K562 treated with DMSO at 1 percent for 24 hours (cell line): Measurements from ENCODE around the gene IGSF8. TPM values are rescaled to one million over a fixed set of nuclear protein-coding genes. Genes with fewer than 3 reads are reported as not detected.

ENCODE experiments used
- total RNA-seq: library from RNA; unstranded; fragments of 300-600 nt; gene quantifications from 2 replicates; pipeline ENCODE4 v1.2.3, GENCODE V29; 2022; ENCODE audit warnings: low read depth; ENCODE audit not compliant: insufficient read depth

The IGSF8 gene, protein sequence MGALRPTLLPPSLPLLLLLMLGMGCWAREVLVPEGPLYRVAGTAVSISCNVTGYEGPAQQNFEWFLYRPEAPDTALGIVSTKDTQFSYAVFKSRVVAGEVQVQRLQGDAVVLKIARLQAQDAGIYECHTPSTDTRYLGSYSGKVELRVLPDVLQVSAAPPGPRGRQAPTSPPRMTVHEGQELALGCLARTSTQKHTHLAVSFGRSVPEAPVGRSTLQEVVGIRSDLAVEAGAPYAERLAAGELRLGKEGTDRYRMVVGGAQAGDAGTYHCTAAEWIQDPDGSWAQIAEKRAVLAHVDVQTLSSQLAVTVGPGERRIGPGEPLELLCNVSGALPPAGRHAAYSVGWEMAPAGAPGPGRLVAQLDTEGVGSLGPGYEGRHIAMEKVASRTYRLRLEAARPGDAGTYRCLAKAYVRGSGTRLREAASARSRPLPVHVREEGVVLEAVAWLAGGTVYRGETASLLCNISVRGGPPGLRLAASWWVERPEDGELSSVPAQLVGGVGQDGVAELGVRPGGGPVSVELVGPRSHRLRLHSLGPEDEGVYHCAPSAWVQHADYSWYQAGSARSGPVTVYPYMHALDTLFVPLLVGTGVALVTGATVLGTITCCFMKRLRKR
- 25.7 and 28.0 TPM in 2 replicates for total RNA-seq

DNA sequence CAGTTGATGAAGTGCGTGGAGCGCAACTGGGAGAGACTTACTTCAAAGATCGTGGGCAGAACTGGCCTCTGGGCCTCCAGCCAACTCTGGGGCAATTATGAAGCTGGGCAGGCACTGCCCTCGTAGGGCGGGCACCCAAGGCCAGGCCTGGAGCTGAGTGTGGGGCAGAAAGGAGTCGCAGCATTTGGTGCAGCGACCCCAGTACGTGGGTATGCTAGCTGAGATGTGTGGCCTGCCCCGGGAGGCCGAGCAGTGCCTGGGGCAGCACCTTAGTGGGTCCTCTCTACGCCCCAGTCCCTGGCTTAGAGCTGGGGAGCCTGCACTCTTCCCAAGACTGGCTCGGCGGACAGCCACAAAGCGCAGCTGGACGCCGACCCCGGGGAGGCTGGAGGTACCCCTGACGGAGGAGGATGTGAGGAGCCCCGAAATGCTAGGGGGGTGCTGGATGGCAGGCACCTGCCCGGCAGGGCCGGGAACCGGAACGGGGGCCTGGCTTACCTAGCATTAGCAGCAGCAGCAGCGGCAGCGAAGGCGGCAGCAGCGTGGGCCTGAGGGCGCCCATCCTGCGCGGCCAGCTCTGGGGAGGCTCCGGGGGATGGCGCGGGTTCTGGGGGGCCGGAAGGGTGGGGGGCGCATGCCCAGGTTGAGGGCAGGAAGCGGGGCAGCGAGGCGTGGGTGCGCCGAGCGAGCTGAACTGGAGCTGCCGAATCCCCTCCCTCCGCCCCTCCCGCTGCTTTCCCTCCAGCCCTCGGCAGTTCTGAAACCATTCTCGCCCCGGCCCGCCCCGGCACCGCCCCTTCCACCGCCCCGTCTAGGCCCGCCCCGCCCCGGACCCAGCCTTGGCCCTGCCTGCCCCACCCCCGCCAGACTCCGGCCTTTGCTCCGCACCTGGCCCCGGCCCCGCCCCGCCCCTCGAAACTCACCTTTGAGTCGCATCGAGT is at the start of gene IGSF8:
Gene IGSF8 (minus strand): TSS at position 709 of the 941 bp plus-strand sequence. CDS start 147 bp downstream, at position 562.

GRCh38 chr1:160115545-160116282 is 17.3 kb upstream of the IGSF8 start, which contains the start of gene ATP1A2:
Gene ATP1A2, plus strand, starts transcription at chr1:160115759. Its CDS starts 103 bp downstream, at chr1:160115862.

DNA sequence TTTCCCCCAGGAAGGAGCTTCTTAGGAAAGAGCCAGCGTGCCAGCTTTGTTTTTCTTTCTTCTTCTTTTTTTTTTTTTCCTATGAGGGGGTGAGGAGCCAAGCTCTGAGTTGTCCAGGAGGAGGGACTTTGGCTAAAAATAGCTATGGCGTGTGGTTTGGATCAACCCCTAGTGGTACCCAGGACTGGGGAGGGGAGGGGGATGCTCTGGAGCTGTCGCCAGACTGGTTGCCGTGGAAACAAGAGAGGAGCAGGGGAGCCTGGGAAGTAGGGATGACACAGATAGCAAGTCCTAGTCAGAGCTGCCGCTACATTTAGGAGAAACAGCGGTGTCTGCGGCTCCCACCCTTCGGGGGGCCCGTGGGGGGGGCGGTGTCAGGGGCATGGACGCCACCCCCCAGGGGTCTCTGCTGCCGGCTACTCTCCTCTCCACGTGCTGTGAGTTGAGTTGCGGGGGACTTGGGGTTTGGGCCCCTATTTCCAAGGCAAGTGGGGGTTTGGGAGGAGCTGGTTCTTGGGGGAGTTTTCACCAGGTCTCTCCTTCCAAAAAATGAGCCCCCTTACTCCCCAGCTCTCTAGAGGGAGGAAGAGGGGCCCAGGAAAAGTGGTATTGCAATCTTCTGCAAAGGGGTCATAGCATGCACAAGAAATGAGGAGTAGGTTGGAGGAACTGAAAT is 17.0 kb downstream of the IGSF8 start, which contains the start of gene KCNJ9:
Gene KCNJ9 (plus strand): TSS at position 278 of the 676 bp plus-strand sequence. CDS start 2,493 bp downstream, outside the sequence.

DNA sequence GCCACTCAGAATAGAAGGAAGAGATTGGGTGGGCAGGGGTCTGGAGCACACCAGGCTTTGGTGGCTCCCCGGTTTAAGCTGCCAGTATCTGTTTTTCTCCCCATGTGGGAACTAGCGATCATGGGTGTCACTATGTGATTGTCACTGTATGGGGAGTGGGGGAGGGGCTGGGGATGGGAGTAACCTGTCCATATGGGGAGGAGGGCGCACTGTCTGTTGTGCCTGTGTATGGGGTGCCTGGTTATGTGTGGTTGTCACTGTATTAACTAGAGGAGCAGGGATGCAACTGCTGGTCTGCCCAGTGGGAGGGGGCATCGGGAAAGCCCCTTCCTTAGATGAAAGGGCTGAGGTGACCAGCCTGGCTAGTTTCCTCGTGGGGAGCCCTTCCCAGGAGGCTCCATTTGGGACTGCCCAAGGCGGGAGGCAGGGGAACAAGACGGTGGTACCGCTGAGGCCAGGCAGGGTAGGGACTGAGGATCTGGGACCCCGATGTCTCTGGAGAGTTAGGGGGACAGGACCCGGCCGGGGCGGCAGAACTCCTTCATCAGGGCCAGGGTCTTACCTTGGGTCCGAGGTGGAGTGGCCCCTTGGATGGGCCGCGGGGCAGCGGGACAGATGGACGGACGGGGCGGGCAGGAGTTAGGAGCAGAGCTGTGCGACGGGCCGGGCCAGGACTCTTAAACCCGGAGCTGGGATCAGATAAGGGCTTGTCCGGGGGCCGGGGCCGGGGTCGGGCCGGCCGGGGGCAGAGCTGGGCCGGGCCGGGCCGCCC is 28.8 kb downstream of the IGSF8 start, which contains the start of gene KCNJ10:
Gene KCNJ10 (minus strand): TSS at position 701 of the 772 bp plus-strand sequence. CDS start 27,628 bp downstream, outside the sequence.

Other genes with a start within 250 kb of the IGSF8 start
- not detected in 2 replicates for gene VSIG8, start 236.0 kb downstream of the IGSF8 start, total RNA-seq
- gene CFAP45, start 198.5 kb downstream of the IGSF8 start, total RNA-seq = 0.63 and 0.83 TPM in 2 replicates
- gene TAGLN2, start 173.1 kb downstream of the IGSF8 start, total RNA-seq = 386 and 426 TPM in 2 replicates
- gene IGSF9, start 153.0 kb downstream of the IGSF8 start, total RNA-seq = 0.12 and 0.39 TPM in 2 replicates
- gene SLAMF9, start 144.4 kb downstream of the IGSF8 start, total RNA-seq = not detected in 2 replicates
- gene PIGM, start 66.6 kb downstream of the IGSF8 start, total RNA-seq = 2.7 and 3.4 TPM in 2 replicates
- not detected in 2 replicates for gene KCNJ10, start 28.5 kb downstream of the IGSF8 start, total RNA-seq
- not detected in 2 replicates for gene KCNJ9, start 17.1 kb downstream of the IGSF8 start, total RNA-seq
- gene ATP1A2, start 17.1 kb upstream of the IGSF8 start, total RNA-seq = not detected in 2 replicates
- gene ATP1A4, start 53.0 kb upstream of the IGSF8 start, total RNA-seq = not detected in 2 replicates
- 0.24 and 0.46 TPM in 2 replicates for gene CASQ1, start 92.0 kb upstream of the IGSF8 start, total RNA-seq
- gene PEA15, start 106.8 kb upstream of the IGSF8 start, total RNA-seq = 74.1 and 74.8 TPM in 2 replicates
- gene DCAF8, start 163.9 kb upstream of the IGSF8 start, total RNA-seq = 90.5 and 106 TPM in 2 replicates
- 36.2 and 38.7 TPM in 2 replicates for gene PEX19, start 186.5 kb upstream of the IGSF8 start, total RNA-seq
- gene COPA, start 244.6 kb upstream of the IGSF8 start, total RNA-seq = 175 and 184 TPM in 2 replicates
- gene NCSTN, start 244.8 kb upstream of the IGSF8 start, total RNA-seq = 68.1 and 70.7 TPM in 2 replicates